B cell (primary cell): ENCODE measurements around the gene ZER1. TPM values are rescaled to one million over a fixed set of nuclear protein-coding genes. Genes with fewer than 3 reads are reported as not detected.

Experiments
- ATAC-seq: fragments of 200-7000 bp; cut with Tn5 transposase; one replicate; pipeline ENCODE4 v1.10.0; 2021; ENCODE audit warnings: low read depth, mild to moderate bottlenecking, moderate number of reproducible peaks, moderate library complexity
- CTCF ChIA-PET: fragments of 350-600 bp; sonication (Branson Sonifier 250); formaldehyde crosslinking; loops from one replicate; lab custom pipeline; 2021; ENCODE audit warnings: antibody characterized with exemption, inconsistent platforms; lab: Charles Lee
- POLR2A ChIA-PET: fragments of 350-600 bp; sonication (Branson Sonifier 250); formaldehyde crosslinking; loops from one replicate; lab custom pipeline; 2021; ENCODE audit warnings: antibody characterized with exemption; lab: Charles Lee
- DNase-seq: peaks from one replicate; pipeline ENCODE4 v3.0.0; 2013
- H2AFZ ChIP-seq: 2 replicates; pipeline ENCODE4 v1.6.1; 2012; ENCODE audit warnings: mild to moderate bottlenecking, low read depth, low read length; ENCODE audit not compliant: insufficient read depth, poor library complexity, severe bottlenecking
- H3K27ac ChIP-seq, 2 donors: 1 replicate in 1 of 2; 2 replicates in 1 of 2; pipeline ENCODE4 v1.5.1; 2012 to 2013; ENCODE audit warnings: low read length in 2 of 2, mild to moderate bottlenecking in 2 of 2, moderate library complexity in 1 of 2
- H3K27me3 ChIP-seq, 4 experiments: fragments of 200-600 bp in 1 of 4; sonication (generic) in 1 of 4; replicated peaks in 1 of 4; 1 replicate in 2 of 4; 2 replicates in 2 of 4; pipeline versions ENCODE4 v1.6.1 to v1.7.0; 2013 to 2016; ENCODE audit warnings: low read length in 3 of 4, mild to moderate bottlenecking in 2 of 4, mixed read lengths in 1 of 4, moderate library complexity in 1 of 4; ENCODE audit not compliant: insufficient read depth in 4 of 4, control insufficient read depth in 3 of 4; ENCODE audit errors: control extremely low read depth in 1 of 4
- H3K36me3 ChIP-seq, 2 experiments: replicated peaks in 1 of 2; 1 replicate in 1 of 2; 2 replicates in 1 of 2; pipeline versions ENCODE4 v1.6.1 to v1.7.1; 2013; ENCODE audit warnings: low read length in 1 of 2; ENCODE audit not compliant: insufficient read depth in 2 of 2, control insufficient read depth in 1 of 2; ENCODE audit errors: control extremely low read depth in 1 of 2, extremely low read depth in 1 of 2
- H3K4me1 ChIP-seq, 2 donors: fragments of 200-600 bp in 1 of 2; sonication (generic) in 1 of 2; 1 replicate in 1 of 2; 2 replicates in 1 of 2; pipeline versions ENCODE4 v1.5.1 to v1.6.1; 2013 to 2017; ENCODE audit warnings: low read length in 2 of 2; ENCODE audit not compliant: control insufficient read depth in 2 of 2, insufficient read depth in 2 of 2
- H3K4me2 ChIP-seq: replicated peaks from 2 replicates; pipeline ENCODE3; 2012; ENCODE audit warnings: mild to moderate bottlenecking, low read depth, low read length; ENCODE audit not compliant: poor library complexity, severe bottlenecking
- H3K4me3 ChIP-seq, 5 experiments: fragments of 200-600 bp in 1 of 5; sonication (generic) in 1 of 5; 1 replicate in 3 of 5; 2 replicates in 2 of 5; pipeline versions ENCODE4 v1.5.1 to v1.7.0; 2011 to 2016; ENCODE audit warnings: low read length in 4 of 5, mild to moderate bottlenecking in 4 of 5, low read depth in 2 of 5, control low read depth in 1 of 5, moderate library complexity in 1 of 5; ENCODE audit not compliant: insufficient read depth in 1 of 5; ENCODE audit errors: control extremely low read depth in 1 of 5, extremely low read depth in 1 of 5
- H3K79me2 ChIP-seq: fragments of 200-600 bp; sonication (generic); one replicate; pipeline ENCODE4 v1.6.0; 2016; ENCODE audit warnings: low read length; ENCODE audit not compliant: control insufficient read depth, insufficient read depth
- H3K9ac ChIP-seq: fragments of 200-600 bp; sonication (generic); 2 replicates; pipeline ENCODE4 v1.6.1; 2017; ENCODE audit warnings: mild to moderate bottlenecking, low read length, moderate library complexity
- H3K9me3 ChIP-seq, 3 donors: one replicate each; pipeline versions ENCODE4 v1.6.1 to v1.7.1; 2013; ENCODE audit warnings: low read length in 2 of 3; ENCODE audit not compliant: control insufficient read depth in 2 of 3, insufficient read depth in 1 of 3; ENCODE audit errors: control extremely low read depth in 1 of 3
- H4K20me1 ChIP-seq: 2 replicates; pipeline ENCODE4 v1.6.0; 2012; ENCODE audit warnings: mild to moderate bottlenecking, low read length; ENCODE audit not compliant: insufficient read depth, control insufficient read depth, poor library complexity, severe bottlenecking
- H3K27ac Mint-ChIP-seq: one replicate; pipeline ENCODE4 v1.8.0; 2021; ENCODE audit warnings: mixed read lengths
- H3K27me3 Mint-ChIP-seq: one replicate; pipeline ENCODE4 v1.8.0; 2021; ENCODE audit warnings: mixed read lengths
- H3K4me1 Mint-ChIP-seq: one replicate; pipeline ENCODE4 v1.8.0; 2021; ENCODE audit warnings: mixed read lengths
- H3K4me3 Mint-ChIP-seq: one replicate; pipeline ENCODE4 v1.8.0; 2021; ENCODE audit warnings: mixed read lengths
- H3K9me3 Mint-ChIP-seq: one replicate; pipeline ENCODE4 v1.8.0; 2022; ENCODE audit warnings: mixed read lengths; ENCODE audit not compliant: insufficient read depth
- EZH2 ChIP-seq: IDR thresholded peaks from 2 replicates; pipeline ENCODE4 v1.6.1; 2012; ENCODE audit warnings: borderline replicate concordance, low read depth, mild to moderate bottlenecking, moderate library complexity, low read length; ENCODE audit not compliant: insufficient read depth, poor library complexity, severe bottlenecking
- WGBS: methylation state at CpG from one replicate; pipeline ENCODE4 v1.1.5; 2013; ENCODE audit warnings: missing lambda C conversion rate; ENCODE audit not compliant: insufficient coverage; 5-methylcytosine and 5-hydroxymethylcytosine counted together
- intact Hi-C: fragments of 100-400 bp; cut with micrococcal nuclease; formaldehyde crosslinking; loops from one replicate; pipeline ENCODE4 v1.10.0; 2022
- polyA plus RNA-seq: library from polyadenylated mRNA; depleted of rRNA; stranded (reverse); fragments of >200 nt; gene quantifications from 2 replicates; pipeline ENCODE4 v1.2.3, GENCODE V29; 2012
- small RNA-seq: library from RNA; depleted of rRNA; stranded (forward); fragments of <200 nt; gene quantifications from one replicate; pipeline ENCODE3, GENCODE V24; 2012; ENCODE audit warnings: low replicate concordance, low read depth; ENCODE audit not compliant: insufficient read length
- total RNA-seq, 2 donors: library from RNA; stranded (reverse); fragments of 120-200 nt in 1 of 2; gene quantifications; 1 replicate in 1 of 2; 2 replicates in 1 of 2; pipeline versions ENCODE4 v1.2.3 to v1.2.4, GENCODE V29; 2013 to 2022
- TF ChIP-seq, protein P1 (sequence below): fragments of 200-600 bp; IDR thresholded peaks from one replicate; pipeline ENCODE4 v1.8.0; 2022; ENCODE audit warnings: antibody characterized with exemption, mild to moderate bottlenecking

Gene ZER1
- total and polyA plus RNA-seq, 2 donors (not counting 1 experiment from before 2014, with no cell fraction given) = 26.9 to 42.2 TPM

- H3K4me1 Mint-ChIP-seq = peaks cover 53% of the 10 kb centered on the region
- ChIA-PET CTCF (interaction anchor here (0.5 to 1.9 kb wide), 8 partner anchors 8 to 135 kb away, joined by 3 to 16 read pairs (median 5); partner anchors contain the start of genes ENDOG and PKN3), POLR2A (interaction anchor here (0.5 to 1.9 kb wide), 9 partner anchors 10 to 192 kb away, joined by 3 to 6 read pairs (median 3); partner anchors contain the start of genes DYNC2I2 and ZDHHC12)
- no peaks in the 10 kb centered on the region for H3K27me3 Mint-ChIP-seq
- Histone ChIP-seq H4K20me1 (peaks cover 9% of the 10 kb centered on the region), H3K4me2 (peak overlapping the region; percentile 93), H3K79me2 (peaks cover 82% of the 10 kb centered on the region), H3K27me3 (no peaks in the 10 kb centered on the region), H3K4me1 (peaks cover 45 to 64% of the 10 kb centered on the region in 2 donors), H3K36me3 (peaks cover 0 to 6% of the 10 kb centered on the region in 2 experiments), H3K9ac (peak overlapping the region; percentile 94), H3K27ac (peak overlapping the region; percentile 94), H3K9me3 (peaks cover 0 to 11% (median 0%) of the 10 kb centered on the region in 3 donors), H2AFZ (peak overlapping the region; percentile 73), H3K4me3 (peak overlapping the region; percentile 85 to 99 (median 88))
- peak overlapping the region; percentile 98 for H3K4me3 Mint-ChIP-seq
- ATAC-seq = peak; percentile 49
- H3K9me3 Mint-ChIP-seq = no peaks in the 10 kb centered on the region
- DNase-seq = peak; percentile 87
- peak overlapping the region; percentile 96 for H3K27ac Mint-ChIP-seq
- WGBS = 0% methylated on average over 11 of the region's 21 CpGs
- TF ChIP-seq, protein P1, sequence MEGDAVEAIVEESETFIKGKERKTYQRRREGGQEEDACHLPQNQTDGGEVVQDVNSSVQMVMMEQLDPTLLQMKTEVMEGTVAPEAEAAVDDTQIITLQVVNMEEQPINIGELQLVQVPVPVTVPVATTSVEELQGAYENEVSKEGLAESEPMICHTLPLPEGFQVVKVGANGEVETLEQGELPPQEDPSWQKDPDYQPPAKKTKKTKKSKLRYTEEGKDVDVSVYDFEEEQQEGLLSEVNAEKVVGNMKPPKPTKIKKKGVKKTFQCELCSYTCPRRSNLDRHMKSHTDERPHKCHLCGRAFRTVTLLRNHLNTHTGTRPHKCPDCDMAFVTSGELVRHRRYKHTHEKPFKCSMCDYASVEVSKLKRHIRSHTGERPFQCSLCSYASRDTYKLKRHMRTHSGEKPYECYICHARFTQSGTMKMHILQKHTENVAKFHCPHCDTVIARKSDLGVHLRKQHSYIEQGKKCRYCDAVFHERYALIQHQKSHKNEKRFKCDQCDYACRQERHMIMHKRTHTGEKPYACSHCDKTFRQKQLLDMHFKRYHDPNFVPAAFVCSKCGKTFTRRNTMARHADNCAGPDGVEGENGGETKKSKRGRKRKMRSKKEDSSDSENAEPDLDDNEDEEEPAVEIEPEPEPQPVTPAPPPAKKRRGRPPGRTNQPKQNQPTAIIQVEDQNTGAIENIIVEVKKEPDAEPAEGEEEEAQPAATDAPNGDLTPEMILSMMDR = no peak
- no peak for TF ChIP-seq EZH2
- intact Hi-C loops = loop anchor here (1.0 to 2.0 kb wide), 3 partner anchors 19 to 263 kb away; partner anchors contain the start of genes DOLK, DYNC2I2, NUP188 and PKN3
Observed at GRCh38 chr9:128683340-128684064, 88.2 kb downstream of the ZER1 start.

Small RNAs within 50 kb of the gene (small RNA-seq; reads per million reads assigned to genes)
- not detected for gene RF00017
- gene RN7SL560P = not detected

Other genes starting within 250 kb of the ZER1 start
- 351 and 354 TPM in 2 replicates for gene SPTAN1, start 219.3 kb downstream of the ZER1 start, total RNA-seq
- gene SPTAN1, start 219.3 kb downstream of the ZER1 start, polyA plus RNA-seq = 129 TPM in 2 replicates
- gene DYNC2I2, start 115.1 kb downstream of the ZER1 start, total RNA-seq = 76.6 and 83.4 TPM in 2 replicates
- gene DYNC2I2, start 115.1 kb downstream of the ZER1 start, polyA plus RNA-seq = 92.9 and 109 TPM in 2 replicates
- 306 and 309 TPM in 2 replicates for gene SET, start 82.7 kb downstream of the ZER1 start, total RNA-seq
- 54.9 and 74.8 TPM in 2 replicates for gene SET, start 82.7 kb downstream of the ZER1 start, polyA plus RNA-seq
- gene PKN3, start 69.4 kb downstream of the ZER1 start, total RNA-seq = 3.7 and 4.2 TPM in 2 replicates
- 1.4 and 1.8 TPM in 2 replicates for gene PKN3, start 69.4 kb downstream of the ZER1 start, polyA plus RNA-seq
- 25.3 and 28.5 TPM in 2 replicates for gene ZDHHC12, start 47.8 kb downstream of the ZER1 start, total RNA-seq
- 31.0 and 47.0 TPM in 2 replicates for gene ZDHHC12, start 47.8 kb downstream of the ZER1 start, polyA plus RNA-seq
- 29.1 and 31.8 TPM in 2 replicates for gene TBC1D13, start 15.3 kb upstream of the ZER1 start, total RNA-seq
- gene TBC1D13, start 15.3 kb upstream of the ZER1 start, polyA plus RNA-seq = 25.3 and 28.8 TPM in 2 replicates
- 17.1 and 19.3 TPM in 2 replicates for gene ENDOG, start 46.6 kb upstream of the ZER1 start, total RNA-seq
- 2.9 and 12.5 TPM in 2 replicates for gene ENDOG, start 46.6 kb upstream of the ZER1 start, polyA plus RNA-seq
- gene SPOUT1, start 57.9 kb upstream of the ZER1 start, total RNA-seq = 70.0 and 73.0 TPM in 2 replicates
- gene SPOUT1, start 57.9 kb upstream of the ZER1 start, polyA plus RNA-seq = 61.3 and 86.4 TPM in 2 replicates
- 6.4 and 7.0 TPM in 2 replicates for gene KYAT1, start 110.0 kb upstream of the ZER1 start, total RNA-seq
- gene KYAT1, start 110.0 kb upstream of the ZER1 start, polyA plus RNA-seq = 13.4 and 16.2 TPM in 2 replicates
- 14.5 and 15.1 TPM in 2 replicates for gene LRRC8A, start 110.2 kb upstream of the ZER1 start, total RNA-seq
- gene LRRC8A, start 110.2 kb upstream of the ZER1 start, polyA plus RNA-seq = 13.1 and 23.1 TPM in 2 replicates
- 0.96 and 1.5 TPM in 2 replicates for gene PHYHD1, start 149.1 kb upstream of the ZER1 start, total RNA-seq
- gene PHYHD1, start 149.1 kb upstream of the ZER1 start, polyA plus RNA-seq = 2.0 and 4.4 TPM in 2 replicates
- 11.1 and 12.2 TPM in 2 replicates for gene DOLK, start 175.7 kb upstream of the ZER1 start, total RNA-seq
- gene DOLK, start 175.7 kb upstream of the ZER1 start, polyA plus RNA-seq = 1.9 and 3.0 TPM in 2 replicates
- 83.6 and 93.2 TPM in 2 replicates for gene NUP188, start 175.8 kb upstream of the ZER1 start, total RNA-seq
- 42.8 and 47.7 TPM in 2 replicates for gene NUP188, start 175.8 kb upstream of the ZER1 start, polyA plus RNA-seq